Neural progenitor cell (in vitro differentiated cells): ENCODE data around the gene JPT2.

Experiments used
- CTCF ChIP-seq: fragments of 200-600 bp; sonication (generic); IDR thresholded peaks from 2 replicates; pipeline ENCODE4 v1.5.1; 2017; ENCODE audit warnings: antibody characterized with exemption, mild to moderate bottlenecking
- EZH2 ChIP-seq: fragments of 200-600 bp; sonication (generic); IDR thresholded peaks from 2 replicates; pipeline ENCODE4 v1.6.1; 2017; ENCODE audit warnings: antibody characterized with exemption, mild to moderate bottlenecking, moderate library complexity
- EZH2phosphoT487 ChIP-seq: fragments of 200-600 bp; sonication (generic); IDR thresholded peaks from 2 replicates; pipeline ENCODE4 v1.6.1; 2017; ENCODE audit warnings: antibody characterized with exemption

- TF ChIP-seq CTCF (no peak), EZH2 (no peak), EZH2phosphoT487 (no peak)
Observed at GRCh38 chr16:1708768-1709180, 30.7 kb downstream of the JPT2 start.
